ENCODE measurements around the gene DOK4. TPM values are rescaled to one million over a fixed set of nuclear protein-coding genes. Genes with fewer than 3 reads are reported as not detected.

DOK4 gene
- total RNA-seq, 2 donors from 2014 or later = 17.9 to 22.1 TPM

DNA sequence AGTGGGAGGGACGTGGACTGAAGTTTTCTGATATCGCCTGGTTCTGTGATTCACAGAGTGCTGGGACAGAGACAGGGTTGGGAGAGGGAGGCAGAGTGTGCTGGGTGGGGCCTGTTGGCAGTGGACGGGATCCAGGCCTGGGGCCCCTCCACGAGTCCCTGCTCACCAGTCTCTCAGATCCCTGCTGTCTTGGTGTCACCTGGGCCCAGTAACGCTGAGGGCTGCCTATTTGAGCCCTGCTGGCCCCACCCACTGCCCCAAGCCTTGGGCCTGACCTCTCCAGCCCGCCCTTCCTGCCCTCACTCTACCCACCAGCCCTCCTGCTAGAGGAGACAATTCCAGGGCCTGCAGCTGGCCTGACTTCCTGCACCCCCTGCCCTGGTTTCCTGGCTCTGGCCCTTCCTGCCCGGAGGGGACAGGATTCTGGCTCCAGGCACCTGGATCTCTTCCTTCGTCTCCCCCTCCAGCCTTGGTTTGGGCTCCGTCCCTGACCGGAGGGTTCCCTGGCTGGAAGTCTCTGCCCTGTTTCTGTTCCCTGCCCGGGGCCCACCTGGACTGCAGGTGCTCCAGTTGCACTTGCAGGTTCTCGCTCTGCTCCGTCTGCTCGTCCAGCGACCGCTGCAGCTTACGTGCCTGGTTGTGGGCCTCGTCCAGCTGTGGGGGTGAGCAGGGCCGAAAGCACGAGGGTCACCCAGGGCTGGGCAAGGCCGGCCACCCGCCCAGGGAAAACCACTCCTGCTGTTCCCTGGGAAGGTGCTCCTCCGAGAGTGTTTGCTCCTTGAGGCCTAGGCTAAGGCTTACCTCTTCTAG lies 28.7 kb upstream of the DOK4 start:
- H3K9me3 ChIP-seq (ENCODE audit: control insufficient read depth, low read length) = no peaks in the 10 kb centered on the region
- peaks cover 4% of the 10 kb centered on the region for H3K36me3 ChIP-seq (ENCODE audit: control insufficient read depth, insufficient read depth, low read length)
- Mint-ChIP-seq H3K36me3 (ENCODE audit: low read depth) (peaks cover 20% of the 10 kb centered on the region), H3K9me3 (no peaks in the 10 kb centered on the region), H3K4me3 (no peak overlapping the region), H3K27ac (no peak overlapping the region), H3K4me1 (peaks cover 5% of the 10 kb centered on the region), H3K27me3 (ENCODE audit: insufficient read depth) (no peaks in the 10 kb centered on the region)
- 90 to 96% methylated on average over 17 to 23 of the region's 23 CpGs for WGBS, 2 experiments (ENCODE audit: insufficient coverage in 1 of 2, insufficient read length in 1 of 2)
- TF ChIP-seq, protein P1, sequence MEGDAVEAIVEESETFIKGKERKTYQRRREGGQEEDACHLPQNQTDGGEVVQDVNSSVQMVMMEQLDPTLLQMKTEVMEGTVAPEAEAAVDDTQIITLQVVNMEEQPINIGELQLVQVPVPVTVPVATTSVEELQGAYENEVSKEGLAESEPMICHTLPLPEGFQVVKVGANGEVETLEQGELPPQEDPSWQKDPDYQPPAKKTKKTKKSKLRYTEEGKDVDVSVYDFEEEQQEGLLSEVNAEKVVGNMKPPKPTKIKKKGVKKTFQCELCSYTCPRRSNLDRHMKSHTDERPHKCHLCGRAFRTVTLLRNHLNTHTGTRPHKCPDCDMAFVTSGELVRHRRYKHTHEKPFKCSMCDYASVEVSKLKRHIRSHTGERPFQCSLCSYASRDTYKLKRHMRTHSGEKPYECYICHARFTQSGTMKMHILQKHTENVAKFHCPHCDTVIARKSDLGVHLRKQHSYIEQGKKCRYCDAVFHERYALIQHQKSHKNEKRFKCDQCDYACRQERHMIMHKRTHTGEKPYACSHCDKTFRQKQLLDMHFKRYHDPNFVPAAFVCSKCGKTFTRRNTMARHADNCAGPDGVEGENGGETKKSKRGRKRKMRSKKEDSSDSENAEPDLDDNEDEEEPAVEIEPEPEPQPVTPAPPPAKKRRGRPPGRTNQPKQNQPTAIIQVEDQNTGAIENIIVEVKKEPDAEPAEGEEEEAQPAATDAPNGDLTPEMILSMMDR (conservative IDR thresholded peaks at IDR 0.05) = no peak
- H3K4me3 ChIP-seq (ENCODE audit: low read length) = no peak overlapping the region
- H3K4me1 ChIP-seq (ENCODE audit: control insufficient read depth, insufficient read depth, low read length) = no peaks in the 10 kb centered on the region
- no peak overlapping the region for H3K27ac ChIP-seq (ENCODE audit: low read depth, low read length)
- no peaks in the 10 kb centered on the region for H3K27me3 ChIP-seq (ENCODE audit: control insufficient read depth, insufficient read depth, low read length, poor library complexity, severe bottlenecking)
- peak; percentile 72 for DNase-seq
- no peak overlapping the region for H3K9ac ChIP-seq (ENCODE audit: extremely low read depth, low read length, poor library complexity, severe bottlenecking)

DNA sequence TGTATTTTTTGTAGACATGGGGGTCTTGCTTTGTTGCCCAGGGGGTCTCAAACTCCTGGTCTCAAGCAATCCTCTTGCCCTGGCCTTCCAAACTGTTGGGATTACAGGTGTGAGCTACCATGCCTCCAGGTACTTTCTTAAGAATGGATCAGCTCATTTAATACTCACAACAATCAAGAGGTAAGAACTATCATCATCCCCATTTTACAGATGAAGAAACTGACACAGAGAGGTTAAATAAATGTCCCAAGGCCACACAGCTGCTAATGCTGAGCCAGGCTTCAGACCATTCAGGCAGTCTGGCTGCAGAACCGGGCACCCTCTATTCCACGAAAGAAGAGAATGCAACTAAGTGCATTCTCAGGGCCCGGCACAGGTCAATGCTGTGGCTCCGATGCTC lies 28.1 kb upstream of the DOK4 start:
- Histone ChIP-seq H3K9ac (ENCODE audit: extremely low read depth, low read length, poor library complexity, severe bottlenecking) (no peak overlapping the region), H3K4me1 (ENCODE audit: control insufficient read depth, insufficient read depth, low read length) (no peaks in the 10 kb centered on the region), H3K9me3 (ENCODE audit: control insufficient read depth, low read length) (no peaks in the 10 kb centered on the region), H3K4me3 (ENCODE audit: low read length) (no peak overlapping the region), H3K27me3 (ENCODE audit: control insufficient read depth, insufficient read depth, low read length, poor library complexity, severe bottlenecking) (no peaks in the 10 kb centered on the region), H3K27ac (ENCODE audit: low read depth, low read length) (no peak overlapping the region), H3K36me3 (ENCODE audit: control insufficient read depth, insufficient read depth, low read length) (peaks cover 4% of the 10 kb centered on the region)
- H3K36me3 Mint-ChIP-seq (ENCODE audit: low read depth) = peaks cover 19% of the 10 kb centered on the region
- H3K27ac Mint-ChIP-seq = no peak overlapping the region
- 87 to 92% methylated on average over 4 of the region's 4 CpGs for WGBS, 2 experiments (ENCODE audit: insufficient coverage in 1 of 2, insufficient read length in 1 of 2)
- H3K9me3 Mint-ChIP-seq = no peaks in the 10 kb centered on the region
- H3K4me1 Mint-ChIP-seq = peaks cover 8% of the 10 kb centered on the region
- no peaks in the 10 kb centered on the region for H3K27me3 Mint-ChIP-seq (ENCODE audit: insufficient read depth)
- no peak overlapping the region for H3K4me3 Mint-ChIP-seq
- TF ChIP-seq, protein P1 (conservative IDR thresholded peaks at IDR 0.05) = no peak
- DNase-seq = no peak

DNA sequence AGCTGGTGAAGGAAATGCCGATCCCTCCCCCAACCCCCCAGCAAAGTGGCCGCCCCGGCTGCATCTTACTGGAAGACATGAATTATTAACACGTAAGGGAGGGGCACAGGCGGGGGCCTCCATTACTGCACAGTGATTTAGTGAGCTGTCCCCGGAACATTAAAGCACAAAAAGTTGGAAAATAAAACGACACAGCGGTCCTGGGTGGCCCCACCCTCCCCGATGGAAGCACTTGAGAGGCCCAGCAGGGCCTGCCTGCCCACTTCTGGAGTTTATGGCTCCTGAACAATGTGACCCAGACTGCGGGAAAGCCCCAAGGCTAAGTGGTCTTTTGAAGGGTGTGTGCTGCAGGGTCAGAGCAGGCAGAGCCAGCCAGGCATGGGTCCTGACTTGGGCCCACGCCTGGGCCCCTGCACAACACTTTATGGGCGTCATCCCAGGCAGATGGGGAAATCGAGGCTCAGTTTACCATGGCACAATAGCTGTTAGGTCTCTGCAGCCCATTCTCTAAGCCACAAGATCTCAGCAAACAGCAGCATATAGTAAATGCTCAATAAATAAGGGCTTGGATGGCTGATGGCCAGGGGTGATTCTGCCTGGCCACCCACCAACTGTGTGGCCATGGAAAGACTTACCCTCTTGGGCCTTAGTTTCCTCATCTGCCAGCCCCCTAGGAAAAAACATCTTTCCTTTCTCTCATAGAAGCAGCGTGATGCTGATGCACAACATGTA lies 27.2 kb upstream of the DOK4 start:
- no peaks in the 10 kb centered on the region for H3K4me1 ChIP-seq (ENCODE audit: control insufficient read depth, insufficient read depth, low read length)
- H3K9me3 ChIP-seq (ENCODE audit: control insufficient read depth, low read length) = no peaks in the 10 kb centered on the region
- H3K27ac Mint-ChIP-seq = no peak overlapping the region
- DNase-seq = no peak
- H3K27me3 ChIP-seq (ENCODE audit: control insufficient read depth, insufficient read depth, low read length, poor library complexity, severe bottlenecking) = no peaks in the 10 kb centered on the region
- peaks cover 8% of the 10 kb centered on the region for H3K4me1 Mint-ChIP-seq
- no peaks in the 10 kb centered on the region for H3K9me3 Mint-ChIP-seq
- H3K4me3 Mint-ChIP-seq = no peak overlapping the region
- H3K36me3 ChIP-seq (ENCODE audit: control insufficient read depth, insufficient read depth, low read length) = peaks cover 4% of the 10 kb centered on the region
- H3K9ac ChIP-seq (ENCODE audit: extremely low read depth, low read length, poor library complexity, severe bottlenecking) = no peak overlapping the region
- TF ChIP-seq, protein P1 (conservative IDR thresholded peaks at IDR 0.05) = no peak
- no peak overlapping the region for H3K27ac ChIP-seq (ENCODE audit: low read depth, low read length)
- H3K27me3 Mint-ChIP-seq (ENCODE audit: insufficient read depth) = no peaks in the 10 kb centered on the region
- 82 to 90% methylated on average over 10 to 14 of the region's 14 CpGs for WGBS, 2 experiments (ENCODE audit: insufficient coverage in 1 of 2, insufficient read length in 1 of 2)
- H3K36me3 Mint-ChIP-seq (ENCODE audit: low read depth) = peaks cover 16% of the 10 kb centered on the region
- no peak overlapping the region for H3K4me3 ChIP-seq (ENCODE audit: low read length)
